Measurements from ENCODE around the gene OCRL.
"Not testable (repeated sequence)": the region's sequence is repeated elsewhere in the genome, so short reads cannot be mapped to it uniquely, and the experiment has no call there.

The OCRL gene

DNA sequence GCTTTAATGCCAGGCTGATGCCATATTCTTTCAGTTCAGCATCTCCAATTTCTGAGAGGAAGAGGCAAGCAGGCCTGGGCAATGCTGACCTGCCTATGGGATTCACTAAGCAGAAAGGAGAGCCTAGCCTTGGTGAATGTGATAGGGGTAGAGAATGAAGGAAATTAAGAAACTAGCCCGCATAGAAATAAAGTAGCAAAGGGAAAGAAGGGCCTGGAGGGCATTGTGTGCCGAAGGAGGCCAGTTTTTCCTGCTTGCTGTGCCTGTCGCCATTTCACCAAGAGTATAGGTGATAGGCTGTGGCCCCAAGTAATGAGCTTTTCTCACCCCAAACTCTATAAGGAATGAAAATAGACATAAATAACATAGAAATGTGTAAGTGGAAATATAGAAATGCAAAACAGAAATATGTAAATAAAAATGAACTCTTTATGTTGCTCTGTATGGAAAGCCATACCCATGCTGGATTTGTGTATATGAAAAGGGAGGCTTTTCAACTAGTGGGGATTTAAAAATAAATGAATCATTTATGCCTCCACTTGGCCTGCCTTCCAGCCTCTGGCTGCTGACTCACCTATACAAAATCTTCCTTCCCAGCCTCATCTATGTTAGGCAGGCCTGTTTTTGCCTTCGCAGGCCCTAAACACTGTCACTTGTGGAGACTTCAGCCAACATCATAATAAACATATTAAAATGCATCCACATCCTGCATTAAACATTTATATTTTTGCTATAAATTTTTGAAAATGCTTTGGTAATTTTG lies 5.1 kb upstream of the OCRL start:
- DNase-seq (ENCODE audit: low spot score) = no peak

- DNase-seq (ENCODE audit: low spot score) = peak; percentile 36
Observed at GRCh38 chrX:129540722-129541184, 694 bp downstream of the OCRL start.

DNA sequence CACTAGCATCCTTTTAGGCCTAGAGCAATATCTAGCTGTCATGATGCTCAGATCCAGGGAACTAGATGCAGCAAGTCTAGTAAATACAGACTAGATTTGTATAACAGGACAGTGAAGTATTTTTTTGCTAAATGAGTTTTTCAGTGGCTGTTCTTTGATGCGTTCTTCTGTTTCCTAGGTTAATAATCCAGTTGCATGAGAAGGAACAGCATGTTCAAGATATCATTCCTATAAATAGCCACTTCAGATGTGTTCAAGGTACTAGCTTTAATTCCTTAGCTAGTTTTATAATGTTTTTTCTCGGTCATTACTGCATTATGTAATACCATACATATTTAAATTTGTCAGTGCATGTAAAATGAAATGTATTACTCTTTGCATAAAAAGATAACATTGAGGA lies 4.7 kb downstream of the OCRL start:
- no peak for DNase-seq (ENCODE audit: low spot score)

DNA sequence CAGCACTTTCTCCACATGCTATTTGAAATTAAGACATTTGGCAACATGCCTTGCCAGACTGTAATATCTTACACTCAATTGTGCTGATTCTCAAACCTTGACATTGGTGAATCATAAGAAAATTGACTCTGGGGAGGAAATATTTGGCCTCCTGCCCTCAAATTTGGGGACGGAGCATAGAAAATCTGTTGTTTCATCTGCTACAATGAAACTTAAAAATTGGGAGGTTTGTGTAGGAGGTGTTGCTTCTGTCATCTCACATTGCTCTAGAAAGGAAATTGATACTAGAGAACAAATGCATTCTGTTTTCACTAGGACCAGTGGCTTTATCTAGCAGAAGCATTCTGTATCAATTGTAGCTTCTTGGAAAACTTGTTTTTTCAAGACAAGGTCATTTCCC lies 5.3 kb downstream of the OCRL start:
- no peak for DNase-seq (ENCODE audit: low spot score)

DNA sequence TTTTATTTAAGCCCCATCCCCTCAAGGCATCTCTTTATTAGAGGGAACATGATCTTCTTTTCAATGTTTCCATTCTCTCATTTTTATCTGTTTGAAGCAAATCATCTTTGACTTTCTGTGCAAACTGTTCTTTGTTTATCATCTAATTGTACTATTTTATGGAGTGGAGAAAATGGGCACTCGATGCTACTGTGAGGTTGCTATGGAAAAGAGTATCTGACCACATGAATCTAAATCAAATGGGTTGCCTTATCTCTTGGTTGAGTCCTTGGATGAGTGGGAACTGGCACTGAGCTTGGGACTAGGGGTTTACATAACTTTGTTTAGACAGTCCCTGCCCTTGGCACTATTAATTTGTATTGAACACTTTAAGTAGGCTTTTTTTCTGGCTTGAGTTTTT lies 9.1 kb downstream of the OCRL start:
- DNase-seq (ENCODE audit: low spot score) = no peak

- no peak for DNase-seq (ENCODE audit: low spot score)
Observed at GRCh38 chrX:129553619-129554288, 13.7 kb downstream of the OCRL start.

DNA sequence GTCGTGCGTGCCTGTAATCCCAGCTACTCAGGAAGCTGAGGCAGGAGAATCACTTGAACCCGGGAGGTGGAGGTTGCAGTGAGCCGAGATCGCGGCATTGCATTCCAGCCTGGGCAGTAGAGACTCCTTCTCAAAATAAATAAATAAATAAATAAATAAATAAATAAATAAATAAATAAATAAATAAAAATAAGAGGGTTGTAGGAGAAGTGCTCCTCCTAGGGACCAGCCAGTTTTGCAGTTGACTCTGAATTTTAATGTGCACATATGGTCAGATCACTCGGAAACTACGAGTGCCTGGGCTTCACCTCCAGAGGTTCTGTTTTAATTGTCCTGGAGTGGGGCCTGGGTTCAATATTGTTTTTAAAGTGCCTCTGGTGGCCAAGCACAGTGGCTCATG lies 14.8 kb downstream of the OCRL start:
- not testable (repeated sequence) for DNase-seq (ENCODE audit: low spot score)

GRCh38 chrX:129556806-129557315 lies 16.8 kb downstream of the OCRL start:
- no peak for DNase-seq (ENCODE audit: low spot score)

DNA sequence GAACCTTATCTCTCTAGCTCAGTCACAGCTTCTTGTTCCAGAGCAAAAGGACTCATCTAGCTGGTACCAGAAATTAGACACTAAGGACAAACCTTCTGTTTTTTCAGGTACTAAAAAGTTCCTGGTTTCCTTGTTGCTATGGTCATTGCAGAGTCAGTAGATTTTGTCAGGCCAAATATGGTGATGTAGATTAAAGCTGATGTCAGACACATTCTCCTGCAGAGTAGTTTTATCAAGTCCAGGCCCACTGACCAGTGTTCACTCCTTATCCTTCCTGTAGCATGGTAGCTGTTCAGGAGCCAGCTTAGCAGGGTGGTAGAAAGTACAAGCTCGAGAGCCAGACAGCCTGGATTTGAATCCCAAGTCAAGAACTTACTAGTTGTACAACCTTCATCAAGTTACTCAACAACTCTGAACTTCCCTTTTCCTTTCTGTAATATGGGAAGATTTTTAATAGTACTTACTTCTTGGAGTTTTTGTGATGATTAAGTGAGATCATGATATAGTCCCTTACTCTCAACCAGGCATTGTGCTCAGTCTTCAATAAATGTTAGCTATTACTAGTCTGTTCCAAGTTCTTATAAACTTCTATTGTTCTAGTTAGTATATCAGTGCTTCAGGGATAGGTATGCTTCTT lies 17.9 kb downstream of the OCRL start:
- no peak for DNase-seq (ENCODE audit: low spot score)

- no peak for DNase-seq (ENCODE audit: low spot score)
Observed at GRCh38 chrX:129559783-129560182, 19.7 kb downstream of the OCRL start.

DNA sequence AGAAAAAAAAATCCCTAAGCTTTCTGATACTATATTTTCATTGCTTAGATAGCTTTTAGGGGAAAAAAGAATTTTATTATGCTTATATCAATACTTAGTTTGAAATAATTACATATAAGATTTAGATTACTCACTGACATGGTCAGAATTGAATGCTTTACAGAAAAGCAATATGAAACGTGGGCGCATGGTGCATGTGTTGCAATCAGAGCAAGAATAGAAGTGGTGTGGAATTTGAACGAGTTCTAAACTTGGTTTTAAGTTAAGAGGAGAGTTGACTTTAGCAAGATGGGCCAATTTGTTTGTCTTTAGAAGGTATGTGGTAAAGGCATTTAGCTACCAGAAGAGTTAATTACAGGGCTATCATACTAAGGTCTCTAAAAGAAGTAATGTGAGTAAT lies 21.4 kb downstream of the OCRL start:
- no peak for DNase-seq (ENCODE audit: low spot score)

- DNase-seq (ENCODE audit: low spot score) = not testable (repeated sequence)
Observed at GRCh38 chrX:129564345-129564744, 24.3 kb downstream of the OCRL start.

DNA sequence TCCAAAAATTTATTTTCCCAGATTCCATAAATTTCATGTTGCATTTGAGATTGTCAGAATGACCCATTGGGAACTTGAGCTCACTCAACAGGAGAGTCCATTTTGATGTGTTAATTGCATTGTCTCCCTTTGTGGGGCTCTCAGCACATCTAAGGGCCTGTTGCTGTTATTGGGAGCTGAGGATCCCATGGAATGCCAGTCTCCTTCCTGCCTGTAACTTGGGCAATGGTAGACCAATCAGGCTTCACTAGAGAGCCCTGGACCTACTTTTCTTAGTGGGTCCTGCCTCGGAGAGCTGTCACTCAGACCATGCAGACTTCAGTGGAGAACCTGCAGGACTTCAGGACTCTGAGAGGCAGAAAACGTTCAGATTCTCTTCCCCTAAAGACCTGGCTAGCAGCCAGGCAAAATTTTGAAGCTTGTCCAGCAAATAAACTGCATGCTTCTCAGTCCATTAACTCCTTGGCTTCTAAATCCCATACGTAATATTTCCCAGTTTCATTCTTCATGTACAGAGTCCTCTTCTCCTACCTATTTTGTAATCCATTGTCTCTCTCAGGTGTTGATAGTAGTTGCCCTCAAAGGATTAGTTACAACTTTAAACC lies 25.1 kb downstream of the OCRL start:
- DNase-seq (ENCODE audit: low spot score) = no peak

DNA sequence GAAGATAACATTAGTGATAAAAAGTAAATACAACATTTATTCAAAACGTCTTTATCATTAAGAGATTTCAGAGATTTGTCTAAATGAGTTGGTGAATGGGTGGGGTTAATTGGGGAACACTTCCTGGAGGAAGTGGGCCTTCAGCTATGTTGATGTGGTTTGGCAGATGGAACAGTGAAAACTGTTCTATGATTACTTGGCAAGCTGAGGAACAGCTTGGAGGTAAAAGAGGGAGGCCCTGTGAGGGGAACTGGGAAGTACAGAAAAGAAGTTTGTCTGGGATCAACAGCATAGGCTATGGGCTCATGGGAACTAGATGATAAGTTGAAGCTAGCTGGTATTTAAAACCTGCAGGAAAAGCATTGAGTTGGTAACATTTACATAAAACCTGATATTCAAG lies 26.0 kb downstream of the OCRL start:
- no peak for DNase-seq (ENCODE audit: low spot score)

GRCh38 chrX:129568349-129568748 lies 28.3 kb downstream of the OCRL start:
- DNase-seq (ENCODE audit: low spot score) = no peak

DNA sequence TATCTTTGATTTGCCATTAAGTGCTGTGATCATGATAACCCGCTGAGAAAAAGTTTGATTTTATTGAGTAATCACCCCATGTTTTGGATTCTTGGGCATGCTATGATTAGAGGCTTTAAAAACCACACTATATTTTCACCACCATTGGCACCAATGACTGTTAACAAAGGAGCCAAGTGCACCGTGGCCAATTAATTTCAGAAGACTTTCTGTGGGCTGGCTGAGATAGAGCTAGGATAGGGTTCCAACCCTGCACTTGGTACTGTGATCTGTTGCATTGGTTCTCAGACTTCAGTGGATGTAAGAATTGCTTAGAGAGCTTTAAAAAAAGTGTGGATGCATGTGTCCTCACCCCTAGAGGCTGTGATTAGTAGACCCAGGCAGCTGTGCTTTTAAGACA lies 32.4 kb downstream of the OCRL start:
- DNase-seq (ENCODE audit: low spot score) = no peak

GRCh38 chrX:129573652-129574051 lies 33.6 kb downstream of the OCRL start:
- DNase-seq (ENCODE audit: low spot score) = not testable (repeated sequence)

DNA sequence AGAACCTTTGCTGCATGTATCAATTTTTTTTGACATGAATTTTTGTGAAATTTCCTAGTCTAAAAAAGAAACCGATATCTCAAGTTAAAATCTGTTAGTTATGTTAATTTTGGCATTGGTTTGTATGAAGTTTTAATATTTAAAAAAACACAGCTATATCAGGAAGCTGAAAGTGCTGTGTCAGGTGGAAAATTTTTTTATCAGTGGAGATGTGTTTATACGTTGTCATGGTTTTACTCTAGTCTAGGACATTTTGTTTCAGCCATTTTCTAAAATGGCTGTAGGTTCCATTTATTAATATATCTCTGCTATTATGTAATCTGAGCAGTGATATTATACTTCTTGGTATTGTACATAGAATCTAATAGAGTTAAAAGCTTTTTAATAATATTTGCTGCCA lies 34.2 kb downstream of the OCRL start:
- DNase-seq (ENCODE audit: low spot score) = no peak

- peak; percentile 21 for DNase-seq (ENCODE audit: low spot score)
Observed at GRCh38 chrX:129576539-129576938, 36.5 kb downstream of the OCRL start.

DNA sequence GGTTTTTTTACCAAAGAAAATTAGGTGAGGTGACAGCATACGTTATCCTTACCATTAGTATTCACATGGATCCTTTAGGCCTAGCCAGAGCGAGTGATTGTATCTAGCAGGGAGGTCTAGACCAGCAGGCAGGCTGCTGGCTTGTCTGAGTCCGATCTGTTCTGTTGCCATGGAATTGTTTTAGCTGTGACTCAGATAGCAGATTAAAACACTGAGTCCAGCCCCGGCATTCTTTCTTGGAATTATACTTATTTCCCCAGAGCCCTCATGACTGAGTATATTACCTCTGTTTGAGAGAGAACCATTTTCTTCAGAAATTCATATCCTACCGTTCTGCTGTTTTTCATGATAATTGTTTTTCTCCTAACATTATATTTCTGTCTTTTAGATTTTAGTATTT lies 37.4 kb downstream of the OCRL start:
- peak; percentile 48 for DNase-seq (ENCODE audit: low spot score)

DNA sequence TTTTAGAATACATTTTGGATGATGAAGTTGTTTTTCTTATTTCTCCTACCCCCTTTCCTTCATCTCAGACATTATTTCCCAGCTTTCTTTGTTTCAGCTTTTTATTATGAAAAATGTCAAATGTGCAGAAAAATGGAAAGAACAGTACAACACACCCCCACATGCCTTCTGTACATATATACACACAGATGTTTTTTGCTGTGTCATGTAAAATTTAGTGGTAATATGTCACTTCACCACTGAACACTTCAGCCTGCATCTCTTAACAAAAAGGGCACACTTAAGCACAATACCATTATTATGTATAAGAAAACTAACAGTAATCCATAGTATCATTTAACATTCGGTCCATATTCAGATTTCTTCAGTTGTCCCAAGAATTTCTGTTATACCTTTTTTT lies 37.8 kb downstream of the OCRL start:
- no peak for DNase-seq (ENCODE audit: low spot score)

GRCh38 chrX:129581904-129582303 lies 41.8 kb downstream of the OCRL start:
- DNase-seq (ENCODE audit: low spot score) = no peak

DNA sequence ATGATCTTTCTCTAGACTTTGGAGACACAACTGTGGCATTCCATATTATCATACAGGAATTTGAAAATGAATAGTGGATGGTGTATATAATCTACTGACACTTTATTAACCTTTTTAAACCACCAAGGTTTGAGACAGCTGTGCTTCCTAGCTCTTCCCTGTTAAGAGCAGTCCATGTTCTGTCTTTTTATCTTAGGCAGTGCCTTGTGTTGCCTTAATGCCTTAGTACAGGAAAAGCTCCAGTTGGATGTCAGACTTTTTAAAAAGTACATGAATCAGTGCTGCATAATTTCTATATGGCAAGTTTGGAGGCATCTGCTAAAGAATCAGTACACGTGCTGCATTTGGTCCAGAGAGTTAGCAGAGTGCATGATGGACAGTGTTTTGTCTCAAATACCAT lies 45.1 kb downstream of the OCRL start:
- no peak for DNase-seq (ENCODE audit: low spot score)

All from D341Med (cell line).